ENCODE measurements around the gene IFNA14. TPM values are rescaled to one million over a fixed set of nuclear protein-coding genes. Genes with fewer than 3 reads are reported as not detected.
"Not testable (repeated sequence)": the region's sequence is repeated elsewhere in the genome, so short reads cannot be mapped to it uniquely, and the experiment has no call there.

IFNA14 gene
- not detected for polyA plus RNA-seq (ENCODE audit: insufficient read length)
- long read RNA-seq, donor 1: 0 reads
- long read RNA-seq, donor 2: 0 reads
- long read RNA-seq, donor 3: 0 reads
- long read RNA-seq, donor 4: 0 reads
- long read RNA-seq, donor 5: 0 reads
- long read RNA-seq, donor 6: 0 reads
- long read RNA-seq, donor 7, partial matches to known transcripts: 0 of 1 reads
- long read RNA-seq, donor 7, other reads (novel, unspliced or antisense): 0 of 1 reads
- long read RNA-seq, donor 8: 0 reads

DNA sequence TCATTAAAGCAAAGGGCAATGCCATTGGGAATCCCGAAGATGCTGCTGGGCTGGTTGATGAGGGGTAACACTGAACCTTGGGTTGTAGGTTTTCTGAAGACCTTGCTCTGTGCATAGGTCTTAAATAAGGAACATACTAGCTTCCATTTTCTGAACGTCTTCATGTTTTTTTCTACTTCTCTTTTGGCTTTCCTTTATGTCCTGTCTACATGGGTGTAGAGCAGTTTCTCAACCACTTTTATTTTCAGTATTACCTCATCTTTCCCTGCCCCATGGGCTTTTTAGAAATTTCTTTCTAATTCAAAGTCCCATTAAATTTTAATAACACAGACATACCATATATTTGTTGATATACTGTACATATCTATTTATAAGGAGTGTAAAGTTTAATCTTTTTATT, at the start of gene IFNA14:
TSS of gene IFNA14 (minus strand) at position 95 of the 400 bp plus-strand sequence. CDS start at position 25, 70 bp downstream.
- no peak for DNase-seq

DNA sequence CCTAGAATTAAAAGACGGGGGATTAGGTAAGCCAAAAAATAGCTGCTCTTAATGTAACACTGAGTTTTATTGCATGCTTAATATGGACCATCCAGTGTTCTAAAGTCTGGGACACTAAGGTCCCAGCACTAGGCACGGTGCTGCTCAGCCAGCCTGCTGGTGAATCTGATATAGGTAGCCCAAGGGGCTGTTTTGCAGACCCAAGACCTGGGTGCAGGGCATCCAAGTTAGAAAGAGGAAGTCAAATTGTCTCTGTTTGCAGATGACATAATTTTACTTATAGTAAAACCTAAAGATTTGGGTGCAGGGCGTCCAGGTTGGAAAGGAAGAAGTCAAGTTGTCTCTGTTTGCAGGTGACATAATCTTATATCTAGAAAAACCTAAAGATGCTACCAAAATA, 47.5 kb upstream of the IFNA14 start:
- no peak for DNase-seq

DNA sequence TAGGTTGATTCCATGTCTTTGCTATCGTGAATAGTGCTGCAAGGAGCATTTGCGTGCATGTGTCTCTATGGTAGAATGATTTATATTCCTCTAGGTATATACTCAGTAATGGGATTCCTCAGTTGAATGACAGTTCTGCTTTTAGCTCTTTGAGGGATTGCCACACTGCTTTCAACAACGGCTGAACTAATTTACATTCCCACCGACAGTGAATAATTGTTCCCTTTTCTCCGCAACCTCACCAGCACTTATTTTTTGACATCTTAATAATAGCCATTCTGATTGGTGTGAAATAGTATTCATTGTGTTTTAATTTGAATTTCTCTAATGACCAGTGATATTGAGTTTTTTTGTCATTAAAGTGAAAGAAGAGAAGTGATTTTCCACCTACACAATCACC, 46.9 kb upstream of the IFNA14 start:
- no peak for DNase-seq

DNA sequence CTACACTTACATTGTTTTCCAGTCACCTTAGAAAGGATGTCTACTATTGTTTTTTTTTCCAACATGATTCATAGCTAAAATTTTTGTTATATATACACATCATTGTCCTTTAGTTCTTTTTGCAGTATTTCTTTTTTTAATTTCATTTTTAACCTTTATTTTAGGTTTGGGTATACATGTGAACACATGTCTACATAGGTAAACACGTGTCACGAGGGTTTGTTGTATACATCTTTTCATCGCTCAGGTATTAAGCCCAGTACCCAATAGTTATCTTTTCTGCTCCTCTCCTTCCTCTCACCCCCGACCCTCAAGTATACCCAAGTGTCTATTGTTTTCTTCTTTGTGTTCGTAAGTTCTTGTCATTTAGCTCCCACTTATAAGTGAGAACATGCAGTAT, 46.3 kb upstream of the IFNA14 start:
- no peak for DNase-seq

DNA sequence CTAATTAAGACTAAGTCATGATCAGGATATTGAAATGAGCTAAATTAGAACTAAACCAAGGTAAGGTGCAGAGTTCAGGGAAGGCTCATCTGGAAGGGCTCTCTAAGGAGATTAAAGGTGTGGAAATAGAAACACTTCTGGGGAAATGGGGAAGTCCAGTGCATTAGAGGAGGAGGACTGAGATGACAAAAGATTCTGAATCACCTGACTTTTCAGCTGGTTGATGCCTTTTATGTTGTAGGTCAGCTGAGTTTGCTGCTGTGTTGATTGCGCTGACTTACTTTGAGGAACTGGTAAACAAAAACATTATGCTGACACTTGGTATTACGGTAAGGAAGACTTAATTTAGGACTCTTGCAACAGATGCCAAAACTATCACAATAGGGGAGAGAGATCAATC, 41.5 kb upstream of the IFNA14 start:
- DNase-seq: no peak

DNA sequence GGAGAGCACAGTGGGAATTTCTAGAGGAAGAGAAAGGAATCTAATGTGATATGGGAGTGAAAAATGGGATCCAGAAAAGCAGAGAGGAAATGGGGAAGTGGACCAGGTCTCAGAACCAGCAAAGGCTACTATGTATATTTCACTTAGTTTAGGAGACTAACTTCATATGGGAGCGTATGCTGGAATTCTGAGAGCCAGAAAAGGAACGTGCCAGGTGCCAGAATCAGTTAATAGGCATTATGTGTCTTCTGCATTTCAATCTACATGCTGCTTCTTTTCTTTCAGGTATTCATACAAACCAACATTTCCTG, 28.5 kb upstream of the IFNA14 start:
- no peak for DNase-seq

DNA sequence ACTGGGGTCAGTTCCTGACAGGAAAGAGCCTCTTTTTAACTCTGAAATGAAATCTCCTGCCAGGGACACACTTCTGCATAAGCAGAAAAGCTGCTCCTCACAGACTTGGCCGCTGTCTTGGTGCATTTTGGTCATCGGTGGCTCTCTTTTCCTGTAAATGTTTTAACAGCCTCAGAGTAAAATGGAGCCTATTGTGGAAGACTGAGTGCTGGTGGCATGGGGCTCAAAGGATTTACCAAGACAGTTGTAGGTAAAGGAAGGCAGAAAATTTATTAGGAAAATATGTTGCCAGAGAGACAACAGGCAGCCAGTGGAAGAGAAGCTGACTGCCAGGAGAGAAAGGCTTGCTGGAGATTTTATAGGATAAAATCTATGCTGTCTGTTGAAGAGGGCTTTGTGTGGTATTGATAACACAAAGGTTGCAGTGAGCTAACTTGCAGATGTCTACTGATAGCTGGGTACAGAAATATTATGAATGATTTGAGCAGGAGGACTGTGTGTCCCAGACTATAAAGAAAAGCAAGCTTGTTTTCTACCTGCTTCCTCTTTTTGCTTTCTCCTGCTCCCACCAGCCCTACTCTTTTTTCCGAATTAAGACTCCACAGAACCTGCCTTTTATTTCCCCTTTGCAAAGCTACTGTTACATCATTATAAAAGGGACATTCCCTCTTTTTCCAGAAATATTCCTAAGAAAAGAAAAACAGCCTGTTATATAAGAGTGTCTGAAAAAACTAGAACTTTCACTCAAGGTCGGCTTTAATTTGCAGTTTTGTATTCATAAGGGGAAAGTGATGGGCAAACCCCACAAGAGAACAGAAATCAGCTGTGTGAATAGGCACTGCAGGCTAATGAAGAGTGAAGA, 27.9 kb upstream of the IFNA14 start:
- no peak for DNase-seq

DNA sequence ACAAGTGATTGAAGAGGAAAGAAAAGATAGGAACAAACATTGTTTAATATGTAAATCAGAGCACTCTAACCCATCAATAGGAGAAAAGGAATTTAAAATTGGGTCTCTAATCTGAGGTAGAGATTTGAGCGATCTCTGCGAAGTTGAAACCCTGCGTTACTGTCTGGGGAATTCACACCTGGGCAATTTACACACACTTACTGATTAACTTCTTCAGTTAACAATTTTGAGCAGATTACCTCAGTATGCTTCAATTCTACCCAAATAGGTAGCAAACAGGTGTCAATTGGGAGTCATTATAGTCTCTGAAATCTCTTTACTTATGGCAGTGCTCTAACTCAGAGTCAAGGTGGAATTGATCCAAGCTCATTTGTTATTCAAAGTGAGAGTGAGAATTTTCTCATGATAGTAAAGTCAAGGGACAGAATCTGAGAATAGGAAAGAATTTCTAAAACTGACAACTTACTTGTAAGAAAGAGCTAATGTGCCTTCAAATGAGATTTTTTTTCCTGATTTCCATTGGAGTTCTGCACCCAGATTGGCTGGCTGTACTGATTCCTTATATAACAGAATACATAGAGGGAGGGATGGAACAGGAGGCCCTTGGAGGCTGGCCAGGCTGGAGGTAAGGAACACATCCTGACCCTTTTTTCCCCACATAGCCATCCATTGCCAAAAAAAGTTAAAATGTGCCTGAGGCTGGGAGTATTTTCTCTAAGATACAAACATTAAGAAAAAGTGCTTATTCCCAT, 27.1 kb upstream of the IFNA14 start:
- DNase-seq: no peak

DNA sequence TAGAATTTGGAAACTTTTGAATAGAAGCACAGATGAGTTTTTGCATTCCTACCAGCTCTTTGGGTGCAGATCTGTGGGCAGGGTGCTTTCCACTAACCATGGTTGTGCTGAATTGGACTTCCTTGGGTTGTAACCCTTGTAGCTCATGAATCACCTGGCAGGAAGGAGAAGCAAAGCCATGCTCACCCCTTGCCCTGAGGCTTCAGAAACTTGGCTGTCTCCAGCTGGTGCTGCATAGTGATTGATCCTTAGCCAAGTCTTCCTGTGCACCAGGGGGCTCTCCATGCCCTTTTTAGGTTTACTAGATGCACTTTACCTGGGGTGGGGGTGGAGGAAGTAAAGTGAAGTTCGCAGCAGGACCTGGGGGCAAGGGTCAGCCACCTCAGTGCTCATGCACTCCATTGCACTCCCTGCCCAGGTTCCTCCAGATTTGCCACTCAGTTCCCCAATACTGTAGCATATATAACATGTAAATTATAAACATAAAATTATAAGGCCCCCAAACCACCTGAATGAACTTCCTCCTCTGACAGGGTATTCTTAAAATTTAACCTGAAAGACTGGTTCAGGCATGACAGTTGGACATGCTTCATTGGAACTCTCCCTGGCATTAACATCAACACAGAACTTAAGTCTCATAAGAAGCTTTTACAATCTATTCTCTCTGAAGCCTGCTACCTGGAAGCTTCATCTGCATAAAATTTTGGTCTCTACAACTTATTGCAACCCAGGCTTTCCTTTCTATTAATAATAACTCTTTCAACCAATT, 25.8 kb upstream of the IFNA14 start:
- DNase-seq: no peak

DNA sequence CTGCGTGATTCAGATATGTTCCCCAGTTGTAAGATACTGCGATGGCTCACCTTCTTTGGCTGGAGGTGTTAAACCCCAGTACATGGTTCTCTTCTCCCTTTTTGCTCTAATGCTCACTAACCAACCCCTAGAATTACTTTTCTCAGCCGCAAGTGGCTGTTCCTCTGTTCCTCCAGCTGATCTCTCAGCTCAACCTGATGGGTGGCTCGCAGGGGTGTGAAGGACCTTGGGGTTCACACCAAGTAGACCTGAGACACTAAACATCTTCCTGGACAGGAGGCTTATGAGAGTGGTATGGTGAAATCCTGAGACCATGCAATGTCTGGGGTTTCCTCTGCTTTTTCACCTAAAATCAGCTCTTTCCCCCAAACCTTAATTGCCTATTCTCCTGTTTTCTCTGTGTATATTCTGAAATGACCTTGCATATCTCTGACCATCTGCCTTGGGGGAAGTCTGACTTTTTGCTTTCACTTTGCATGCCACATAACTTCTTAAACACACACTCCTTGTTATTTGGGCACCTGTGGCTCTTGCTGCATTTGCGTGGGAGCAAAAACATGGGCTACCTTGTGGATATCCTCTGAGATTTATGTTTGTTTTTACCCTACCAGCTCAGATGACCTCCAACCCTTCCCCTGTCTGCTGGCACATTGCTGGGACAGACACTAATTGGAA, 15.9 kb upstream of the IFNA14 start:
- no peak for DNase-seq

DNA sequence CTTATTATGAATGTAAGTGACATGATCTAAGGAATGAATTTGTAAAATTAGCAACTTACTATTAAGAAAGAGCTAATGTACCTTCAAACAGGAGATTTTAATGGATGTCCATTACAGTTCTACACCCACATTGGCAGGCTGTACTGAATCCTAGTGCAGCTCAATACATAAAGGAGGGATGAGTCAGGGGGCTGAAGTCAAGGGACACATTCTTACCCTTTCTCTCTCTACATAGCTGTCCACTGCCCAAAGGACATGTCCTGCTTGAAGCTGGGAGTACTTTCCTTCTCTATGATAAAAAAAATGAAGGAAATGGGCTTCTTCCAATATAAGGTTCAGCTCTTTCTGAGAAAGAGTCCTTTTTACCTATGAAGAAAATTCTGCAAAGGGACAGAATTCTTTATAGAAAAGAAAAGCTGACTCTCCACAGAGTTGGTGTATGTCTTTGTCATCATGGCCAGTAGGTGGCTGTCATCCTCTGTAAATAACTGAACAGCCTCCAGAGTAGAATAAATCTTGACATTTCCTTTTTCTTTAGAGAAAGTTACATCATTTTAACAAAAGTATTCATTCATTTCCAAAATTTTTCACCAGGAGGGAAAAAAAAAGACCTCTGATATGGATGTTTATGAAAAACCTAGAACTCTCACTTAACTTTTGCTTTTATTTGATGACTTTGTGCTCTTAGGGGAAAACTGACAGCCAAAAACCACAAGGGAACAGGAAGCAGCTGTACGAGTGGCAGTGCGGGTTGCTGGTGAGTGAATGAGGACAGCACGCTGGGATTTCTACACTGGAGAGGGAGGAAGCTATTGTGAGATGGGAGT, 13.1 kb upstream of the IFNA14 start:
- DNase-seq: peak; percentile 24

DNA sequence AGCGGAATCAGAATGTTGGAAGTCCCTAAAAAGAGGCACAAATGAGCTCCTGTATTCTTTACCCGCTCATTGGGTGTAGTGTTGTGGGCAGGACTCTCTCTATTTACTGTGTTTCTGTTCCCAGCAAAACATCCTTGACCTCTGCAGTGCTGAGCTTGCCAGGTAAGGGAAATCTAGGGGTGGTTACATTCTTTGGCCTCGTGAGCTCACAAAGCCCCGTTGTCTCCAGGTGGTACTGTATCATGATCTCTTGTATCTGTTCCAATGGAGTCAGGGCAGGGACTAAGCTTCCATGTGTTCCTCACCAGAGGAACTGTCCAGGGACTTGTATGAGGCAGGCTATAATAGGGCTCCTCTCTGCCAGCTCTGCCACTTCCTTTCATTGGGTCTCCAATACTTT, 11.8 kb upstream of the IFNA14 start:
- DNase-seq: no peak

DNA sequence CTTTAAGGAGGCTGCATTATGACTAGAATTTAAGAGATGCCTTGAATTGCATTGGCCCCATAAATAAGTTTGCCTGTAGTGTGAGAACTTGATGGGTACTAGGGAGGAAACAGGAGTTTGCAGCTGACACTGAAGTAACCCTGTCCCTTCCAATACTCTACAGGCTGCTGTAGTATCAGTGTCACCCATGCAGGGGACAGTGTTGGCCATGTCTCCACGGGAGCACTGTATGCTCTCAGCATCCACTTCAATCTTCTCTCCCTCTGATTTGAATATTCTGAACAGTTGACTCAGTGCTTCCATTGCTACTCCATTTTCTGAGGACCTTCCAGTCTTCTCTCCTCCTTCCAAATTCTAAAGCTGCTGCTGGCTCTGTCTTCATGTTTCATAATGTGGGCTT, 11.4 kb upstream of the IFNA14 start:
- no peak for DNase-seq

DNA sequence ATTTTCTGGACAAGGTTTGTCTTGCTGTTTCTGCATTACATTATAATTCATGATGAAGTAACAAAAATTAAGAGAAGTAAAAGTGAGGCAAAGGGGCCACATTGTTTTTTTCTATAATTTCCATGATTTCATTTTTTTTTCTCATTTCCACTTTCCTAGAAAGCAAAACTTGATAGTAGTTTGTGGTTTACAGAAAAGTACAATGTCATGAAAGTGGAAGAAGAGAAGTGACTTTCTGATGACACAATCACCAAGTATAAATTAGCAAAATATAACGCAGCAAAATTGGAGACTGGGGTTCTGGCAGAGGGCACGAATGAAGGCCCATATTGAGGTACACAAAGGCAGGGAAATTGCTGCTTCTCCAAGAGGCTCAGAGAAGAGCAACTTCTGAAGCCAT, 5.0 kb upstream of the IFNA14 start:
- no peak for DNase-seq

DNA sequence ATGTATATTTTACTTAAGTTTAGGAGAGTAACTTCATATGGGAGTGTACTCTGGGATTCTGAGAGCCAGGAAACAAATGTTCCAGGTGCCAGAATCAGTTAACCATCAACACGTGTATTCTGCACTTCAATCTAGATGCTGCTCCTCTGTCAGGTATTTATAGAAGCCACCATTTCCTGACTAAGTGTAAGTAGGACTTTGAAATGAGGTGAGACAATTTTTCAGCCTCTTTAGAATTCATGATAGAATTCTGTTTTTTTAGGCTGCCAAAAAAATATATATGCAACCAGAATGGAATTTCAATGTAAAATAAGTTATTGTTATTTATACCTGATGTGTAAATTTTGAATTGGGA, 3.5 kb downstream of the IFNA14 start:
- not testable (repeated sequence) for DNase-seq

DNA sequence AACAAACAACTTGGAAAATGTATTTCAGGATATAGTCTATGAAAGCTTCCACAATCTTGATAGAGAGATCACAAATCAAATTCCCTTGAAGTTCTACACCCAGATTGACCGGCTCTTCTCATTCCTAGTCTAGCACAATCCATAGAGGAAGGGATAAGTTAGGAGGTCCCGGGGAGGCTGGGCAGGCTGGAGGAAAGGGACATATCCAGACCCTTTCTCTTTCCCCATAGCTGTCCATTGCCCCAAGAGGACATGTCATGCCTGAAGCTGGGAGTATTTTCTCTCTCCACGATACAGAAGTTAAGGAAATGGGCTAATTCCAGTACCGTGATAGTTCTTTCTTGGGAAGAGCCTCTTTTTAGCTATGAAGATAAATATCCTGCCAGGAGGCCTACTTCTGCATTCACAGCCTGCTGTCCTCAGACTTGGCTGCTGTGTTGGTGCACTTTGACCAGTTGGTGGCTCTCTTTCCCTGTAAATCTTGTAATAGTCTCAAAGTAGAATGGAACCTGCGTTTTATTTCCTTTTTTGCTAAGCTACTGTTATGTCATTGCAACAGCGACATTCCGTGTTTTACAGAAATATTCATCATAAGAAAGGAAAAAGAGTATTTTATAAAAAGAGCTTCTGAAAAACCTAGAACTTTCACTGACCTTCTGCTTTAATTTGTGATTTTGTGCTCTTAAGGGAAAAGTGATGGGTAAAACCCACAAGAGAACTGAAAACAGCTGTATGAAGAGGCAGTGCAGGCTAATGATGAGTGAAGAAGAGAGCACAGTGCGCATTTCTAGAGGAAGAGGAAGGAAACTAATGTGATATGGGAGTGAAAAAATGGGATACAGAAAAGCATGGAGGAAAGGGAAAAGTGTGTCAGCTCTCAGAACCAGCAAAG, 4.1 kb downstream of the IFNA14 start:
- peak; percentile 22 for DNase-seq

DNA sequence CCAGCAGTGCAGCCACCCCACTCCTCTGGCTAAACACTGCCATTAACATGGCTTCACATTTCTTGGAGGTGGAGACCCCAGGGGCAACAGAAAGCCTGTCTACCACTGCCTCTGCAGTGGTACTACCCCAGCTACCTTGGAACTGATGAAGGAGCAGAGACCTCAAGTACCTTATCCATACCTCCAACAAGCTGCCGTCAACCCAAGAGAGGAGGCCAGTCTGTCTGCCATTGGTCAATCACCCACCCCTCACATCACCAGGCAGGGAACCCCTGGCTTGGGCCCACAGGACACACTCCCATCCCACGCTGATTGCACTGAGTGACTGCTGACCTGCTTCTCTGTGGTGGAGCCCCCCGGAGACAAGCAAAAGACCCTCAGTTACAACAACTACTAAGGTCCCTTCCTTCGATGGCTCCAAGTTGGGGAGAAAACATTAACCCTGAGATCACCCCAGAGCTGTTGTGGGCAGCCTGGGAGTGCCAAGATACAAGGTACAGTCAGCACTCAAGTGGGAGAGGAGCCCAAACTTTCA, 5.6 kb downstream of the IFNA14 start:
- DNase-seq: no peak

DNA sequence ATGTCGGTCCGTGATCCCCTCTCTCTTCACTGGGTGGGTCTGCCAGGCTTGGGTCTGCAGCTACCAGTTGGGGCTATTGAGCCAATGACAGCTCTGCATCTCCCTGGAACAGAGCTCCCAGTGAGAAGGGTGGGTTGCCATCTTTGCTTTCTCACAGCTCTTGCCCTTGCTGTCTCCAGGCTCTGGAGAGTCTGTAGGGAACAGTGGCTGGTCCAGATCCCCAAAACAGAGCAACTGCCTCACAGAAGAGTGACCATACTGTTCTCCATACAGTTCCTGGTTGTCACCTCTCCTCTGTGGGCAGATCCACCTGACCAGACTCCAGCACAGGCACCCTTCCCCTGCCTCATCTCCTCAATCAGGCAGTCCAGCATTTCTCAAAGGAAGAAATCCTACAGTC, 6.5 kb downstream of the IFNA14 start:
- no peak for DNase-seq

DNA sequence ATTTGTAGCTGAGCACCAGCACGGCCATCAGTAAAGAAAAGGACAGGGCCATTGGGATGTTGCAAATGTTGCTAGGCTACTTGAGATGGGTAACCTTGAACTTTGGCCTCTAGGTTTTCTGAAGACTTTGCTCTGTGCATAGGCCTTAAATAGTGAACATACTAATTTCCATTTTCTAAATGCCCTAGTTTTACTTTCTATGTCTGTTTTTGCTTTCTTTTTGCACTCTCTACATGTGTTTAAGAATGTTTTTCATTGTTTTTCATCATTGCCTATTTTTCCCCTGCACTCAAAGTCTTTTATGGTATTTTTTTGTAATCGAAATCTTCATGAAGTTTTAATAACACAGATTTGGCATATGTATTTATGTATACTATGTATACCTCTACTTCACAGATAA, 11.7 kb downstream of the IFNA14 start, which contains the start of gene IFNA17:
TSS of gene IFNA17 (minus strand) at position 101 of the 400 bp plus-strand sequence. CDS start at position 52, 49 bp downstream.
- DNase-seq: no peak

All from left kidney (tissue), 8 donors.